Astrocyte of the hippocampus (primary cell): ENCODE results near the gene NPTN.
A peak's percentile ranks its signal among the peaks of the same experiment; 100 is the strongest.
"Not testable (repeated sequence)": the region's sequence is repeated elsewhere in the genome, so short reads cannot be mapped to it uniquely, and the experiment has no call there.

Experiments used
- DNase-seq: peaks from one replicate; pipeline ENCODE4 v3.0.0; 2011; ENCODE audit warnings: low read depth, low spot score

Gene NPTN

DNA sequence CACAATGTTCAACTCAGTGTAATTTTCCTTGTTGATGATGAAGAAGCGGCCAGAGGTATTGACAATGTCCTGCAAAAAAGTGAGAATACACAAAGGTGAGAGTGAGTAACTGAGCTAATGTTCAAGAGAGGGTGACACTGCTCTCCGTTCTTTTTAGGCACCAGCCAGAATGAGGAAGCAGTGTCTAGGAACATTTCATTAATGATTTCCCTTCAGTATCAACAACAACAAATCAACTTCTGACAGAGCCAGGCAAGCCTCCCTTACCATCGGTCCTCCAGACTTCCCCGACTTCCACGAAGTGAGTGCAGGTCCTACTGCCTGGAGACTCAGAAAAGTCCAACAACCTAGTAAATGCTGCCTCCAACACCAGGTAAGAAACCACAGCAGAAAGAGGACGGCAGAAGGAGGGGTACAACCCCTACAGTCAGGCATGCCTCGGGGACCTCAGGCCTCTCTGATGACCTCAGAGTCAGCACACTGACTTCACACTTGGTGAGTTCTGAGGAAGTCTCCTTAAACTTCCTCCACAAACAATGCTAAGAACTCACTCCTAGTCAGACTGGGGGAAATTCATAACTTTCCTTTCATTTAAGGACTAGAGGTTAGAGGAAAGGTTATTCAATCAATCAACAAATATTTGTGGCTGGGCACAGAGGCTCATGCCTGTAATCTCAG is 62.7 kb downstream of the NPTN start:
- no peak for DNase-seq

DNA sequence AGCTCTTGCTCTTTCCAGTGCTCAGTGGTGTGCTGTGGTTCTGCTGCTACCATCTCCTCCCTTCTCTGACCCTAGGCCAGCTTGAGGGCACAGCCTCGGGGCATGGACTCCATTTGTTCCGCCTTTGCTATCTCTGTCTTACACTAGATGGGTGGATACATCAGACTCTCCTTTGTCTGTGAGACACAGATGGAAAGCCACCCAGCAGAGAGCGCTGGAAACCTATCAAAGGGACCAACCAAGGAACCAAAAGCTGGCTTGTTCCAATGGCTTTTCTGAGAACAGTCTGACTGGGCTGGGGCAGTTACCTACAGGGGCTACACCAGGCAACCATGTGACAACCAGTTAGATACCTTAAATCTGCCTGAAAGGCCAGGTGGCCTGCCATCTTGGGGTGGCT is 63.8 kb downstream of the NPTN start:
- DNase-seq: no peak

- DNase-seq: no peak
Measured at GRCh38 chr15:73568564-73569280, 64.5 kb downstream of the NPTN start.

- DNase-seq: no peak
Measured at GRCh38 chr15:73567020-73567419, 66.2 kb downstream of the NPTN start.

DNA sequence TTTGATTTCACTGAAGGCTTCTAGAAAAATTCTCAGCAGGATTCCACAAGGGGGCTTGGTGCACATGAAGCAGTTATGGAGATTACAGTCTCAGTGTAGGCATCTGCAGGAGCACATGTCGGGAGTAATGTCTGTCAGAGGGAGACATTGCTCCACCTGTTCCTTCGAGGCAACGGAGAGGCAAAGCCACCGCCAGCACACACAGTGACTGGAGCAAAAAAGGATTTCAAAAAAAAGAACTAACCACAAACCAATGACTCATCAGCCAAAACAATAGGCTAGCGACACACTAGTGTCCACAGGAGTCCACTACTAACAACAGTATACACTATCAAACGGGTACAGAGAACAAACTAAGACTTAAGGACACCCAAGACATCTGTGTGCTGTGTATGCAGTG is 68.9 kb downstream of the NPTN start:
- peak; percentile 73 for DNase-seq

DNA sequence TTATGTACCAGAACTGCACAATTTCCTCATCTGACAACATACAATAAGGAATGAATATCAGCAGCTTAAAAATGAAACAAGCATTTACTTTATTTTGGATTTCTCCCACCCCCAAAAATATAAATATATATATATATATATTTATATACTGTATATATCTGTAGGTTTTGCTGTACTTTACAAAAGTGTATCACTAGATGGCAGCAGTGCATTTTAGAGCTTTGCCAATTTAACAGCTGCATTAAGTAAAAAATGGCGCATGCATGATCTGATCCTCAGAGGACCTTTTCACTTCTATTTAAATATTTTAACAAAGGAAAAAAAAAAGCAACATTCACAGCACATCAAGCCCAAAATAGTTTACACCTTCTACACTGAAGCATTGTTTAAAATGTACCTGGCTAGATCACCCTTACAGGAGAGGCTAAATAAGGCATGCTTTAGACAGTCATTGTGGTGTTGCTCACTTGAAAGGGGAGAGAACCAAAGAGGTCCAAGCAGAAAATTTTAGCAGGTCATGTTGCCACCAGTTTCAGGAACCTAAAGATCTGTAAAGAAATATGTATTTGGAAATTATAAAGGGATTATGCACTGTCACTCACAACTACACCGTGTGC is 72.6 kb downstream of the NPTN start:
- DNase-seq: peak; percentile 62

GRCh38 chr15:73558529-73558928 is 74.7 kb downstream of the NPTN start:
- DNase-seq: no peak

DNA sequence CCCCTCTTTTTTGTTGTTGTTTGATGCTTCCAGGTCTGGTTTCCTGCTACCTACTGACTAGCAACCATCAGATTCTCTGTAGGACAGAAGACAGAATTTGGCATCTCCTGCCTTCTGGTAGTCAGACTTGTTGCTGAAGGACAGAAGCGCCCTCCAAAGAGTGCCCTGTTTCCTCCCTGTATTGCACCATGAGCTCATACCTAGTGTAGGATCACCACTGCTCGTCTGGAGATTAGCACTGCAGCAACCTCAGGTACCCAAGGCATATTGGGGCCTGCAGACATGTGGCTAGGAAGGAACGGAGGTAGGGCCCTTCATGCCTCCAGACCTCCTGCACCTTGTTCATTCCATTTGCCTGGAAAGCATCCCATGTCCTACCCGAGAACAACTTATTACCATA is 78.1 kb downstream of the NPTN start:
- DNase-seq: no peak

DNA sequence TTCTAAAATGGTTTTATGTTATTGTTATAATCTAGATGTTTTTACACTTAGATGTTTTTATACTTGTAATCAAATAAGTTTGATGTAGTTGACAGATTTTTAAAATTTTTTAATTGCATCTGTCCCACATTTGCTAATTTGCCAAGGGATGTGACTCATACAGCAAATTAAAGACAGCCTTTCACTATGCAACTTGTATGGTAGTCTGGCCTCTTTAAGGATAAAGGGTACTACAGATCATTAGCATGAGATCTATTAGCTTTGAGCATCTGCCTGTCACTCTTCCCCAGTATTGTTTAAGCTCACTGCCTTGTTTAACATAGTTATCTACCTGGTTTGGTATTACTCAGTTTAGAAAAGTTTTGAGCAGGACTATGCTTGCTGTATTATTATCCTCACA is 83.0 kb downstream of the NPTN start:
- no peak for DNase-seq

GRCh38 chr15:73548925-73549324 is 84.3 kb downstream of the NPTN start:
- DNase-seq: not testable (repeated sequence)

DNA sequence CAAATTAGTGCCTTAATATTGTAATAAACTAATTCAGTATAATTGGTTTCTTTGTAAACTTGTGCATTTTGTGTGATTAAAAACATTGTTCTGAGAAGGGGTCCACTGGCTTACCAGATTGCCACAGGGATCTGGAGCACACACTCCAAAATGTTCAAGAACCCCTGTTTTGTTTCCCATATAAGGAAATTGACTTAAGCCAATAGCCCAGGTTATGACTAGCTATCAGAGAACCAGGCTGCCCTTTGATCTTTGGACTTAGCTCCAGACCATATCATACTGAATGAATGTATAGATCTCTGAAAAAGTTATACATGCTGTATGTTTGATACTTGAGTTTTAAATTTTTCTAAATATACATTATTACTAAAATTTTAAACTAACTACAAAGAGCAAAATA is 91.7 kb downstream of the NPTN start:
- no peak for DNase-seq

DNA sequence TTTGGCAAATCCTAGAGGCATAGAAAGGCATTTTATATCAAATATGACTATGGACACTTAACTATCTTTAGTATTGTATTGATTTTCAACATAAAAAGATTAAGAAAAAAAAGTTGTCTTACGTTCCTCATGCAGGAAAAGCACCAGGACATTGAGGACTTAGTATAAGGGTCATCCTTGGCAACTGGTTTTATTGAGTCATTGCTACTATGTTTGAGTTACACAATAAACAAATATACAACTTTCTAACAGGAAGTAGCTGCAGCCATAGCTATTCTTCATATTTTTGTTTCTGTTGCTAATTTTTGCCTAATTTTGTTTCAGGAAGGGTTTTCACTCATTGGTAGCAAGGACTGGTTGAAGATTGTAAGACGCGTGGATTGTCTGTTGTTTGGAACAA is 93.0 kb downstream of the NPTN start:
- no peak for DNase-seq

- DNase-seq: no peak
Measured at GRCh38 chr15:73539212-73540128, 93.7 kb downstream of the NPTN start.

- DNase-seq: no peak
Measured at GRCh38 chr15:73538563-73539211, 94.5 kb downstream of the NPTN start.

GRCh38 chr15:73538123-73538522 is 95.1 kb downstream of the NPTN start:
- DNase-seq: no peak

- peak; percentile 5 for DNase-seq
Measured at GRCh38 chr15:73530649-73531048, 102.5 kb downstream of the NPTN start.

- DNase-seq: no peak
Measured at GRCh38 chr15:73527598-73527997, 105.6 kb downstream of the NPTN start.

GRCh38 chr15:73524919-73525318 is 108.3 kb downstream of the NPTN start:
- no peak for DNase-seq

DNA sequence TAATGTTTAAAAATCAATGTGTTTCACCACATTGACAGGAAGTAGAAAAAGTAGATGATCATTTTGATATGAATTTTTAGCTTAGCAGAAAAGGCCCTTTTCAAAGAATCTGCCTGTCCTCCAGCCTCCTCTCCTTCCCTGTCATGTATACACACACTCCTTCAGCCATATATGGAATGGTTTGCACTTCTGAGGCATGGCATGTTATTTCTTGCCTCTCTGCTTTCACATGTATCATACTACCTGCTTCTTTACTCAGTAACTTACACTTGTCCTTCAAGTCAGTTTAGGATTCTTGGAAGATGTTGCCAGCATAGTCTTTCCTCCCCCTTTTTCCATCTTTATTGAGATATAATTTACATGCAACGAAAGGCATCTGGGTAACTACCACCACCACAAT is 111.2 kb downstream of the NPTN start:
- DNase-seq: no peak

- no peak for DNase-seq
Measured at GRCh38 chr15:73518876-73519733, 114.1 kb downstream of the NPTN start.
